C1 segment of cervical spinal cord (tissue), 14 donors: ENCODE measurements around the gene BICRA.
"Not testable (repeated sequence)": the region's sequence is repeated elsewhere in the genome, so short reads cannot be mapped to it uniquely, and the experiment has no call there.

ENCODE experiments used
- DNase-seq, 14 donors: peaks; one replicate each; lab custom pipeline; 2025; lab: John Stamatoyannopoulos, UW

The BICRA gene

DNA sequence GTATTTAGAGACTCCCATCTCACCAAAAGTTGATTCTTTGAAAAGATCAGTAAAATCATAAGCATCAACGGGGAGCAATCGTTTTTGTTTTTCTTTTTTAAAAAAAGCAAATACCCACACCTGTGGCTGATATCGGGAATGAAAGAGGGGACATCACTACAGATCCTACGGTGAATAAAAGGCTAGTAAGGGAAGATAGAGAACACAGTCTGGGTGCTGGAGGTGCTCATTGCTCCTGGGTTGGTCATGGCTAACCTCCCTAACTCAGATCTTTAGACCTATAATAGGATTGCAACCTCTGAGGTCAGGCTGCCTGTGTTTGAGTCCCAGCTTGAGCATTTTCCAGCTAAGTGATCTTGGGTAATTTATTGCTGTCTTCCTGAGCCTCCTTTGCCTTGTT, 105.4 kb downstream of the BICRA start:
- no peak for DNase-seq

DNA sequence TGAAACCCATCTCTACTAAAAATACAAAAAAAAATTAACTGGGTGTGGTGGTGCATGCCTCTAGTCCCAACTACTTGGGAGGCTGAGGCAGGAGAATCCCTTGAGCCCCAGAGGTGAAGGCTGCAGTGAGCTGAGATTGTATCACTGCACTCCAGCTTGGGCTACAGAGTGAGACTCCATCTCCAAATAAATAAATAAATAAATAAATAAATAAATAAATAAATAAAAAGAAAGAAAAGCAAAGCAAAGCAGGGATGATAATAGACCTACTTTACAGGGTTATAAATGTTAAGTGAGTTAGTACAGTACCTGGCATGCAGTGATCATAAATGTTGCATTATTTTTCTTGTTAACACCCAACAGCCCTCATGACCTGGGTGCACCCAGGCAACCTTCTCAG, 105.9 kb downstream of the BICRA start:
- DNase-seq: not testable (repeated sequence)

DNA sequence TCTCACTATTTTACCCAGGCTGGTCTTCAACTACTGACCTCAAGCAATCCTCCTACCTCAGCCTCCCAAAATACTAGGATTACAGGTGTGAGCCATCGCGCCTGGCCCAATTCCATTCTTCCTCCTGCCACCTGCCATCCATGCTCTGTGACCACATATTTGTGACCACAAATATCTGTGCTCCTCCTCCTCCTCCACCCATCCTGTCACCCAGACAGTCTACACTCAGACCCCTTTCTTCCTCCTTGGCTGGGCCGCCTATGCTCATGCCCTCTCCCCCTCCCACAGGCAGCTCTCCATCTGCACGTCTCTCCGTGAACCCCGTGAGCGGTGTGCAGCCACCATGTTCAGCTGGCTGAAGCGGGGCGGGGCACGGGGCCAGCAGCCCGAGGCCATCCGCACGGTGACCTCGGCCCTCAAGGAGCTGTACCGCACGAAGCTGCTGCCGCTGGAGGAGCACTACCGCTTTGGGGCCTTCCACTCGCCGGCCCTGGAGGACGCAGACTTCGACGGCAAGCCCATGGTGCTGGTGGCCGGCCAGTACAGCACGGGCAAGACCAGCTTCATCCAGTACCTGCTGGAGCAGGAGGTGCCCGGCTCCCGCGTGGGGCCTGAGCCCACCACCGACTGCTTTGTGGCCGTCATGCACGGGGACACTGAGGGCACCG, 107.5 kb downstream of the BICRA start:
- no peak for DNase-seq

DNA sequence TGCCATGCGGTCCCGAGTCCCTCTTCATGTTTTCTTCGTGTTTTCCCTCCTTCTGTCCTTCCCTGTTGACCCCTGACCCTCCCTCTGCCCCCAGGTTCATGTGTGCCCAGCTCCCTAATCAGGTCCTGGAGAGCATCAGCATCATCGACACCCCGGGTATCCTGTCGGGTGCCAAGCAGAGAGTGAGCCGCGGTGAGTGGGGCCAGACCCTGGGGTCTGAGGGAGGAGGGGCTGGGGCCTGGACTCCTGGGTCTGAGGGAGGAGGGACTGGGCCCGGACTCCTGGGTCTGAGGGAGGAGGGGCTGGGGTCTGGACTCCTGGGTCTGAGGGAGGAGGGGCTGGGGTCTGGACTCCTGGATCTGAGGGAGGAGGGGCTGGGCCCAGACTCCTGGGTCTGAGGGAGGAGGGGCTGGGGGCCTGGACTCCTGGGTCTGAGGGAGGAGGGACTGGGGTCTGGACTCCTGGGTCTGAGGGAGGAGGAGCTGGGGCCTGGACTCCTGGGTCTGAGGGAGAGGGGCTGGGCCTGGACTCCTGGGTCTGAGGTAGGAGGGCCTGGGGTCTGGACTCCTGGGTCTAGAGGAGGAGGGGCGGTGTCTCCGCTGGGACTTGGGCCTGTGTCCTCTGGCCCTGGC, 109.6 kb downstream of the BICRA start:
- not testable (repeated sequence) for DNase-seq

DNA sequence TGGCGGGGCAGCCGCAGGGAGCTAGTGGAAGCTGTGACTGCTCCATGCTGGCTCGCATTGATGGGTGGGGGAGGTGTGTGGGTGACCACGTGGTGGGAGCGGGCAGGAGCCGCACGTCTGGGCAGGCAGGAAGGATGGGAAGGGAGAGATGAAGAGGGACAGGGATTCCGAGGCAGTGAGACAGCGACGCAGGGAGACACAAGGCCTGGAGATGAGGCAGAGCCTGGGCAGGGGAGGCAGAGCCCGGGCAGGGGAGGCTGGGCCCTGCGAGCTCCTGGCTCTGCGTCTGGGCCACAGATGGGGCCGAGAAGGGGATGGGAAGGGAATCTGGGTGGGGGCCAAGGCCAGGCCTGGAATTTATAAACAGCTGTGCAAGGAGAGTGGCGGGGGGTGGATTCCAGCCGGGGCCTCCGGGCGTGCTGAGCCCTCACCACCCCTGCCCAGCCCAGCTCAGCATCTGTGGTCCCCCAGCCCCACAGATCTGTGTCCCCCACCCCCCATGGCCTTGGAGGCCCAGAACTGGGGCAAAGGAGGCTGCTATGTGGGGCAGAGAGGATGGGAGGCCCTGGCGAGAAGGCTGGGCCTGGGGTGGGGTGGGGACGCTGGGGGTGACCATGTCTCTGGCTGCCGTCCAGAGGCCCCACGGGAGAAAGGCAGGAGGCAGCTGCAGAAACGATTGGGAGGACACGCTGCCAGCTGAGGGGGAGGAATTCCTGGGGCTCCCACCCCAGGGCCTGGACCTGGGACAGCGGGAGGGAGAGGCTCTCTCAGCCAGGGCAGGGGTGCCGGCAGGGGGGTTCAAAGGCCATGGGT, 110.3 kb downstream of the BICRA start:
- peak in 12 of 14 donors; percentile 15 to 81 (median 58) for DNase-seq

DNA sequence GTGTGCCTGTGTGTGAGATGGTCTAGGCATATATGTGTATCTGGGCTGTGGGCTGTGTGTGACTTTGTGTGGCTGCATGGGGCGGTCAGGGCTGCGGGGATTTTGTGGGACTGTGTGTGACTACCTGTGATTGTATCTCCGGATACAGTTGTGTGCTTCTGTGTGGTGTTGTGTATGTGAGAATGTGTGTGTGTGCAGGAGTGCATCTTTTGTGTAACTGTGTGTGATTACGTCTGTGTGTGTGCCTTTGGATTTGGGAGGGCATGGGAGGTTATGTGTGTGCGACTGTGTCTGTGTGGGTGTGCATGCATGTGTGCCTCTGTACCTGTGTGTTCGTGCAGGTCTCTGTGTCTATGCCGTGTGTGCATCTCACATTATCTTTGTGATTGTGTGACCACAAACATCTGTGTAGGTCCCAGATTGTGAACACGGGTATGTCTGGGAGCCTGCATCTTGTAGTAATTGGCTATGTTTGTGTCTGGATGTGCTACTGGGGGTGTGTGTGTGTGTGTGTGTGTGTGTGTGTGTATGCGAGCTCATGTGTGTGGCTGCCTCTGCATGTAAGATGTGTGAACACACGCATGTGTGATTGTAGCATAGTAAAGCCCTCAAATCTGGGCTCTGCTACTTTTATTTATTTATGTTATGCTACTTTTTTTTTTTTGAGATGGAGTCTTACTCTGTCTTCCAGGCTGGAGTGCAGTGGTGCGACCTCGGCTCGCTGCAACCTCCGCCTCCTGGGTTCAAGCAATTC, 111.9 kb downstream of the BICRA start:
- DNase-seq: no peak

DNA sequence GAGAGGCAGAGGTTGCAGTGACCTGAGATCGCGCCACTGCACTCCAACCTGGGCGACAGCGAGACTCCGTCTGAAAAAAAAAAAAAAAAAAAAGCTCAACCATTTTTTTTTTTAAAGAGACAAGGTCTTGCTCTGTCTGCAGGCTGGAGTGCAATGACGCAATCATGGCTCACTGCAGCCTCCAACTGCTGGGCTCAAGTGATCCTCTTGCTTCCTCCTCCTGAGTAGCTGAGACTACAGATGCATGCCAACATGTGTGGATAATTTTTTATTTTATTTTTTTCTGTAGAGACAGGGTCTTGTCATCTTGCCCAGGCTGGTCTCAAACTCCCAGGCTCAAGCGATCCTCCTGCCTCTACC, 114.6 kb downstream of the BICRA start:
- DNase-seq: no peak

DNA sequence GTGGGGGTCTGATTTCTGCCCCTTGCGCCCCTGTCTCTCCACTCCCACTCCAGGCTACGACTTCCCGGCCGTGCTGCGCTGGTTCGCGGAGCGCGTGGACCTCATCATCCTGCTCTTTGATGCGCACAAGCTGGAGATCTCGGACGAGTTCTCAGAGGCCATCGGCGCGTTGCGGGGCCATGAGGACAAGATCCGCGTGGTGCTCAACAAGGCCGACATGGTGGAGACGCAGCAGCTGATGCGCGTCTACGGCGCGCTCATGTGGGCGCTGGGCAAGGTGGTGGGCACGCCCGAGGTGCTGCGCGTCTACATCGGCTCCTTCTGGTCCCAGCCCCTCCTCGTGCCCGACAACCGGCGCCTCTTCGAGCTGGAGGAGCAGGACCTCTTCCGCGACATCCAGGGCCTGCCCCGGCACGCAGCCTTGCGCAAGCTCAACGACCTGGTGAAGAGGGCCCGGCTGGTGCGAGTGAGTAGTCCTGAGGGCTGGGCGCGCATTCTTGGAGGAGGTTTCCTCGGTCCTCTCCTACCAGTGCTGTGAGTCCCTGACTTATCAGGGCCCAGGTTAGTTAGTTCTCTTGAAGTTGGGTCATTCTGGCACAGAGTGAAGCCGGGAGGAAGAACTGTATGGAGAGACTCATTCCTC, 116.9 kb downstream of the BICRA start:
- DNase-seq: no peak

DNA sequence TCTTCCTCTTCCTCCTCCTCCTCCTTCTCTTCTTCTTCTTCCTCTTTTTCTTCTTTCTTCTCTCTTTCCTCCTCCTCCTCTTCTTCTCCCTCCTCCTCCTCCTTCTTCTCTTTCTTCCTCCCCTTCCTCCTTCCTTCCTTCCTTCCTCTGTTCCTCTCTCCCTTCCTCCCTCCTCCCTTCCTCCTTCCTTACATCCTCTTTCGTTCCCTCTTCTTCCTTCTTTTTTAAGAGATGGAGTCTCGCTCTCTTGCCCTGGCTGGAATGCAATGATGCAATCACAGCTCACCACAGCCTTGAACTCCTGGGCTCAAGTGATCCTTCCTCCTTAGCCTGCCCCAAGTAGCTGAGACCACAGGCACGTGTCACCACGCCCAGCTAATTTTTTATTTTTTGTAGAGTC, 117.5 kb downstream of the BICRA start:
- DNase-seq: no peak

DNA sequence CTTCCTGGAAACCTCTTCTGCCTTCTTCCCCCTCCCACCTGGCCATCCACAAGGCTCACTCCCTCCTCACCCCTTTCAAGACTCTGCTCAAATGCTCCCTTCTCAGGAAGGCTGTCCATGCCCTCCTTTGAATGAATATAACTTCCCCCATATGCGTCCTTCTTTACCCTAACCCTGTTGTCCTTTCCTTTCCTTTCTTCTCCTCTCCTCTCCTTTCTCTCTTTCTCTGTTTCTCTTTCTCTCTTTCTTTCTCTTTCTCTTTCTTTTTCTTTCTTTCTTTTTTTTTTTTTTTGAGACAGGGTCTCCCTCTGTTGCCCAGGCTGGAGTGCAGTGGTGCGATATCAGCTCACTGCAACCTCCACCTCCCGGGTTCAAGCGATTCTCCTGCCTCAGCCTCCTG, 119.4 kb downstream of the BICRA start:
- DNase-seq: not testable (repeated sequence)

DNA sequence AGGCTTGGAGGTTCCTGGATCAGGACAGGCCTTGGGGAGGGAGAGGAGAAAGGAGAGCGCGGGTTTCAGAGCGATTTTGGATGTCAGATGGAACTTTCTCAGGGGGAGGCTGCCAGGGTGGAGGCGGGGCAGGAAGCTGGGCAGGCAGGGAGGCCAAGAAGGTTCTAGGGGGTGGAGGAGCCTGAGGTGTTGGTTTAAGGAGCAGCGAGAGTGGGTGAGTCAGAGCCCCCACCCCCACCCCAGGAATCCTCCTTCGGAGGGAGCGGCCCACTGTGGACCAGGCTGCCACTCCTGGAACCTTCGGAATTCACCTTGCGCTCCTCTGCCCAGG, 120.5 kb downstream of the BICRA start:
- DNase-seq: peak in 2 of 14 donors; percentile 4

DNA sequence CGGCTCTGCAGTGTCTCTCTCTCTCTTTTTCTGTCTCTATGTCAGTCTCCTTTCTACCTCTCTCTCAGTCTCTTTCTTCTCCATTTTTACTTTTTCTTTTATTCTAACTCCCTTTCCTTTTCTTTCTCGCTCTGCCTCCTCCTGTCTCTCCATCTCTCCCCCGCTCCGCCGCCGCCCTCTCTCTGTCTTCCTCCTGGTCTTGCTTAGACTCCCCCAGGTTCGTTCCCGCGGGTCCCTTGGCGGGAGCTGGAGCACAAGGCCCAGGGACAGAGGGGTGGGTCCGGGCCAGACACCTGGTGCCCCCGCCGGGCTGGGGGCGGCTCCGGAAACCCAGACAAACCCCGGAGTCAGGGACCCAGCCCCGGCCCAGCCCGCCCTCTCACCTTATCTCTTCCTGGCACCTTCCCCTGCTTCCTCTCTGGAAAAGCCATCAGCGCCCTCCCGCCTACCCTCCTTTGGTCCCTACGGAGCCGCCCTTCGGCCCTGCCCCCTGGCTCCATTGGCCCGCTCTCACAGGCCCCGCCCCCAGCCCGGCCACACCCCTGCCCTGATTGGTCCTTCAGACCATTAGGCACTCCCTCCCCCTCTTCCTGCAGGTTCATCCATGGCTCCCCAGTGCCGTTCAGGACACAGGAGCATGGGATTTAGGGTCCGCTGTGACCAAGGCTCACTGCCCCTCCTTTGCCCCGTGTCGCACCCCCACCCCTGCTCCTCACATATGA, 121.0 kb downstream of the BICRA start:
- peak in 1 of 14 donors; percentile 5 for DNase-seq

DNA sequence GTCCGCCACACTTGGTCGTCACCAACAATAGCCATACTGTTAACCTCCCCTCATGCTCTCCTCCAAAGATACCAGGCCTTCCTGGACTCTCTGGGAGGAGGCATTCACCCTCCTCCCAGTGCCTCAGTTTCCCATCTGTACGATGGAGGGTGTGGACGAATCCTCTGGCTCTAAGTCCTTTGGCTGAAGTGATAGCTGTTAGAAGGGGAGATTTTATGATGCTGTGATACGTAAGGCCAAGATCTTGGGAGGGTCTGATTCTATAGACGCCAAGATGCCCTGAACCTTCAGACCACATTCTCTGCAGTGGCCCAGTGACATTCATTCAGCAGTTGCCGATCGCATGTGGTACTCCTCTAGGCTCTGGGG, 121.6 kb downstream of the BICRA start:
- no peak for DNase-seq

DNA sequence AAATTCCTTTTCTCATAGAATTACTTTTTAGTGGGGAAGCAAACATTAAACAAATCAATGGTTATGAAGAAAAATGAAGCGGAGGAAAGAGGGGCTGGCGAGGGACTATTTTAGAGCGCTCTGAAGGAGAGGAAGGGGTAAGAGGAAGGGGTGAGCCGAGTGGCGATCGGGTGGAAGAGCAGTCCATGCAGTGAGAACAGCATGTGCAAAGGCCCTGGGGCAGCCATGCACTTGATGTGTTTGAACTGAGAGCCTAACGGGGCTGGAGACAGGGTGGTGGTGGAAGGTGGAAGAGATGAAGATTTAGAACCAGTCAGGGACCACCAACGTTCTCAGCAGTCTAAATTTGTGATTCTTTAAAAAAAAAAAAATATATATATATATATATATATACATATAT, 122.0 kb downstream of the BICRA start:
- DNase-seq: no peak

DNA sequence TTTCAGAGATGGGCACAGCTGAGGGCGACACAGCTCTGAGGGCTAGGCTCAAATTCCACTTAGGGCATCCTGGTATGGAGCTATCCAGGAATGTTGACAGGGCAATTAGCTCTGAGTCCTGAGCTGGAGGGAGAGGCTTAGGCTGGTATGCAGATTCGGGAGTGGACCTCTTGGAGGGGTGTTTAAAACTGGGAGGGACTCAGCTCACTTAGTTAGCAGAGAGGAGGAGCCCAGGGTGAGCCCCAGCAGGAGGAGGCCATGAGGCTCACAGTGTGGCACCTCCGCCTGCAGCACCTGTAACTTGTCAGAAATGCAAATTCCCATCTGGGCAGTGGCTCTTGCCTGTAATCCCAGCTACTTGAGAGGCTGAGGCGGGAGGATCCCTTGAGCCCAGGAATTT, 126.2 kb downstream of the BICRA start:
- no peak for DNase-seq

DNA sequence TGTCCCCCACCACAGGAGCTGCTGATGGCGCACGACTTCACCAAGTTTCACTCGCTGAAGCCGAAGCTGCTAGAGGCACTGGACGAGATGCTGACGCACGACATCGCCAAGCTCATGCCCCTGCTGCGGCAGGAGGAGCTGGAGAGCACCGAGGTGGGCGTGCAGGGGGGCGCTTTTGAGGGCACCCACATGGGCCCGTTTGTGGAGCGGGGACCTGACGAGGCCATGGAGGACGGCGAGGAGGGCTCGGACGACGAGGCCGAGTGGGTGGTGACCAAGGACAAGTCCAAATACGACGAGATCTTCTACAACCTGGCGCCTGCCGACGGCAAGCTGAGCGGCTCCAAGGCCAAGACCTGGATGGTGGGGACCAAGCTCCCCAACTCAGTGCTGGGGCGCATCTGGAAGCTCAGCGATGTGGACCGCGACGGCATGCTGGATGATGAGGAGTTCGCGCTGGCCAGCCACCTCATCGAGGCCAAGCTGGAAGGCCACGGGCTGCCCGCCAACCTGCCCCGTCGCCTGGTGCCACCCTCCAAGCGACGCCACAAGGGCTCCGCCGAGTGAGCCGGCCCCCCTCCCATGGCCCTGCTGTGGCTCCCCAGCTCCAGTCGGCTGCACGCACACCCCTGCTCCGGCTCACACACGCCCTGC, 132.1 kb downstream of the BICRA start:
- no peak for DNase-seq

DNA sequence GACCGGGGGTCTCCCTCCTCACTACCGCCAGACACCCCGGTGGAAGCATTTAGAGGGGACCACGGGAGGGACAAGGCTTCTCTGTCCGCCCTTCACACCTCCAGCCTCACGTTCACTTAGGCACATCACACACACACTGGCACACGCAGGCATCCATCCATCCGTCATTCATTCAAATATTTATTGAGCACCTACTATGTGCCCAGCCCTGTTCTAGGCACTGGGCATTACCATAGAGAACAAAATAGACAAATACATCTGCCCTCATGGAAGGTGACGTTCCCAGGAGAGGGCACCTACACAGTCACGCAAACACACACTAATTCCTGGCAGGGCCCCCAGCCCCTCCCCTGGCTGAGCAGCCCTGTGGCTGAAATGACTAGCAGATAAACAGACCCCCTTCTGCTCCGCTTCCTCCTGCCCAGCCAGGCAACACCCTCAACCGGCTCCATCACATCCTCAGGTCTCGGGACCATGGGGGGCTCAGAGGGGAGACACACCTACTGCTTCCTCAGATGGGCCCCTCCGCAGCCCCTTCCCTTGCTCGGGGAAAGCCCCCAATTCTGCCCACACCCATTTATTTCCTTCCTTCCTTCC, 132.7 kb downstream of the BICRA start:
- DNase-seq: no peak

DNA sequence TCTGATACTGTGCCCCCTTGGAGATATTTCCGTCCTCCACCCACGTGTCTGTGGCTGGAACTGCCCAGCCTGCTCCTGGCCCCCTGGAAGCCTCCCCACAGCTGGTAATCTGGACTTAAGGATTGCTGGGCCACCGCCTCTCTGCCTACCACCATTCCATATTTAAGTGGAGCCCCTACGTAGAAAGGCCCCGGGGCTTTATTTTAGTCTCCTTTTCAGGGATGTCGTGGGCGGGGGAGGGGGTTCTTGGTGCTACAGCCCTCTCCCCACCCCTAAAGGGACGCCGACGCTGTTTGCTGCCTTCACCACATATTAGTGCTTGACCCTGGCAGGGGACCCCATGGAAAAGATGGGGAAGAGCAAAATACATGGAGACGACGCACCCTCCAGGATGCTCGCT, 133.7 kb downstream of the BICRA start:
- DNase-seq: no peak

DNA sequence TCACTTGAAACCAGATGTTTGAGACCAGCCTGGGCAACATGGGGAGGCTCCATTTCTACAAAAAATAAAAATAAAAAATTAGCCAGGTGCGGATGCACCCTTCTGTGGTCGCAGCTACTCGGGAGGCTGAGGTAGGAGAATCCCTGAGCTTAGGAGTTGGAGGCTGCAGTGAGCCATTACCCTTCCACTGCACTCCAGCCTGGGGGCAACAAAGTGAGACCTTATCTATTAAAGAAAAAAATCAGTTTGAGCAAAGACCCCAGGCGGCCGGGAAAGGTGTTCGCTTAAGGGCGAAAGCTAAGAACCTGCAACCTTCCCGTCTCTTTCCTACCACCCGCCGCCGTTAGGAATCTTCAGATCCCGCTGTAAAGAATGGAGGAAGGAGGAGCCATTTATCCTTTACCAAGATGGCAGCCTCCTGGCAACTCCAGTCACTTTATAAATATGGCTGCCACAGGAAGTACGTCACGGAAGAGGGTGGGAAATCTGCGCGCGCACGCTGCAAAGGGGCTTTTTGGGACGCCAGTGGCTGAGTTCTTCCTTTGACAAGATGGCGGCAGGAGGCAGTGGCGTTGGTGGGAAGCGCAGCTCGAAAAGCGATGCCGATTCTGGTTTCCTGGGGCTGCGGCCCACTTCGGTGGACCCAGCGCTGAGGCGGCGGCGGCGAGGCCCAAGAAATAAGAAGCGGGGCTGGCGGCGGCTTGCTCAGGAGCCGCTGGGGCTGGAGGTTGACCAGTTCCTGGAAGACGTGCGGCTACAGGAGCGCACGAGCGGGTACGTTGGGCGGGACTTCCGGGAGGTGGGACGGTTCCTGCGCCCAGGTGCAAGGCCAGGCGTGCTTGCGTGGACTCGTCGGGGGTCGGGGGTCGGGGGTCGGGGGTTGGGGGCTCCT, 136.3 kb downstream of the BICRA start, which contains the start of gene NOP53:
NOP53 (plus strand) TSS at position 537 of the 892 bp plus-strand sequence; CDS start at position 551, 14 bp downstream.
- peak; percentile 63 to 98 (median 96) for DNase-seq
